H1 (cell line): Measurements from ENCODE around the gene SMYD5. TPM values are rescaled to one million over a fixed set of nuclear protein-coding genes. Genes with fewer than 3 reads are reported as not detected.

Experiments
- CTCF ChIA-PET: fragments of 300-600 bp; sonication (Branson Sonifier 250); formaldehyde crosslinking; loops from one replicate; lab custom pipeline; 2021; ENCODE audit not compliant: partially characterized antibody; lab: Charles Lee
- POLR2A ChIA-PET: fragments of 300-600 bp; sonication (Branson Sonifier 250); formaldehyde crosslinking; loops from one replicate; lab custom pipeline; 2021; ENCODE audit warnings: inconsistent platforms; ENCODE audit not compliant: partially characterized antibody; lab: Charles Lee
- DNase-seq, 2 experiments: peaks; one replicate each; pipeline versions ENCODE4 v3.0.0 to v3.0.0-alpha.2; 2010 to 2022; ENCODE audit warnings: low spot score in 2 of 2, low read depth in 1 of 2, mixed read lengths in 1 of 2
- FAIRE-seq: peaks from 2 replicates; lab custom pipeline; 2011; peaks lifted over from hg19 to GRCh38; lab: Jason Lieb, UNC
- H2AFZ ChIP-seq: 2 replicates; pipeline ENCODE4 v1.8.1; 2012; ENCODE audit warnings: low read length, inconsistent platforms
- H2AK5ac ChIP-seq: 2 replicates; pipeline ENCODE4 v1.6.1; 2013; ENCODE audit warnings: low read depth, low read length
- H2BK120ac ChIP-seq: replicated peaks from 2 replicates; pipeline ENCODE3; 2013; ENCODE audit warnings: low read depth, low read length, inconsistent platforms
- H2BK12ac ChIP-seq: 2 replicates; pipeline ENCODE4 v1.6.1; 2013; ENCODE audit warnings: low read depth, low read length
- H2BK15ac ChIP-seq: 2 replicates; pipeline ENCODE4 v1.6.1; 2013; ENCODE audit warnings: low read length
- H2BK20ac ChIP-seq: 2 replicates; pipeline ENCODE4 v1.6.1; 2013; ENCODE audit warnings: low read length
- H2BK5ac ChIP-seq: 2 replicates; pipeline ENCODE4 v1.6.1; 2013; ENCODE audit warnings: low read depth, low read length
- H3K14ac ChIP-seq: 2 replicates; pipeline ENCODE4 v1.6.1; 2013; ENCODE audit warnings: inconsistent platforms; ENCODE audit not compliant: insufficient read length
- H3K18ac ChIP-seq: 2 replicates; pipeline ENCODE4 v1.6.1; 2013; ENCODE audit warnings: low read length; ENCODE audit errors: extremely low read depth
- H3K23ac ChIP-seq: 2 replicates; pipeline ENCODE4 v1.6.1; 2013; ENCODE audit warnings: inconsistent platforms; ENCODE audit not compliant: insufficient read length
- H3K23me2 ChIP-seq: 2 replicates; pipeline ENCODE4 v1.6.1; 2013; ENCODE audit warnings: low read depth, low read length
- H3K27ac ChIP-seq: 2 replicates; pipeline ENCODE4 v1.6.1; 2011; ENCODE audit warnings: low read depth, low read length, inconsistent platforms
- H3K27me3 ChIP-seq, 4 experiments: replicated peaks in 1 of 4; 1 replicate in 1 of 4; 2 replicates in 3 of 4; pipeline versions ENCODE4 v1.6.1 to v1.8.1; 2011 to 2013; ENCODE audit warnings: low read length in 3 of 4, mild to moderate bottlenecking in 3 of 4, inconsistent platforms in 2 of 4, mixed read lengths in 2 of 4, moderate library complexity in 1 of 4; ENCODE audit not compliant: control insufficient read depth in 3 of 4, insufficient read depth in 3 of 4; ENCODE audit errors: extremely low read depth in 1 of 4
- H3K36me3 ChIP-seq, 4 experiments: 2 replicates each; pipeline versions ENCODE4 v1.6.1 to v1.8.1; 2011 to 2013; ENCODE audit warnings: mild to moderate bottlenecking in 4 of 4, low read length in 3 of 4, moderate library complexity in 2 of 4, control low read depth in 1 of 4, inconsistent platforms in 1 of 4; ENCODE audit not compliant: insufficient read depth in 4 of 4, control insufficient read depth in 2 of 4
- H3K4ac ChIP-seq: replicated peaks from 2 replicates; pipeline ENCODE3; 2013; ENCODE audit warnings: low read length, low read depth, mixed read lengths, inconsistent platforms; ENCODE audit not compliant: insufficient read length
- H3K4me1 ChIP-seq, 4 experiments: replicated peaks in 1 of 4; 1 replicate in 1 of 4; 2 replicates in 3 of 4; pipeline versions ENCODE4 v1.6.1 to v1.8.1; 2011 to 2013; ENCODE audit warnings: low read length in 3 of 4, inconsistent platforms in 2 of 4, mixed read lengths in 1 of 4; ENCODE audit not compliant: insufficient read depth in 4 of 4, control insufficient read depth in 3 of 4
- H3K4me2 ChIP-seq, 2 experiments: 2 replicates each; pipeline versions ENCODE4 v1.6.1 to v1.8.1; 2011 to 2013; ENCODE audit warnings: low read depth in 2 of 2, low read length in 2 of 2, control low read depth in 1 of 2, inconsistent platforms in 1 of 2, mild to moderate bottlenecking in 1 of 2; ENCODE audit not compliant: insufficient read depth in 1 of 2
- H3K4me3 ChIP-seq, 4 experiments: fragments of 200-600, 300-600 bp in 1 of 4; sonication (generic), shearing (Covaris generic), sonication (Bioruptor Twin) in 1 of 4; 2 replicates each; pipeline versions ENCODE4 v1.5.1 to v1.8.1; 2011 to 2016; ENCODE audit warnings: low read length in 4 of 4, low read depth in 3 of 4, control low read depth in 2 of 4, inconsistent platforms in 2 of 4, mild to moderate bottlenecking in 2 of 4, mixed read lengths in 1 of 4, moderate library complexity in 1 of 4; ENCODE audit not compliant: insufficient read depth in 2 of 4; ENCODE audit errors: extremely low read depth in 1 of 4
- H3K56ac ChIP-seq: replicated peaks from 2 replicates; pipeline ENCODE3; 2013; ENCODE audit warnings: low read depth, mild to moderate bottlenecking, mixed read lengths, low read length, inconsistent platforms; ENCODE audit not compliant: insufficient read length
- H3K79me1 ChIP-seq: 2 replicates; pipeline ENCODE4 v1.6.1; 2013; ENCODE audit warnings: low read depth, low read length, control low read depth
- H3K79me2 ChIP-seq, 2 experiments: 2 replicates each; pipeline versions ENCODE4 v1.6.1 to v1.8.1; 2012 to 2013; ENCODE audit warnings: low read length in 2 of 2, mild to moderate bottlenecking in 2 of 2, inconsistent platforms in 1 of 2; ENCODE audit not compliant: insufficient read depth in 2 of 2, control insufficient read depth in 1 of 2
- H3K9ac ChIP-seq, 4 experiments: replicated peaks in 1 of 4; 1 replicate in 1 of 4; 2 replicates in 3 of 4; pipeline versions ENCODE4 v1.6.1 to v1.8.1; 2011 to 2013; ENCODE audit warnings: low read depth in 3 of 4, low read length in 3 of 4, control low read depth in 2 of 4, mild to moderate bottlenecking in 2 of 4, moderate library complexity in 2 of 4, inconsistent platforms in 1 of 4; ENCODE audit errors: extremely low read depth in 1 of 4
- H3K9me3 ChIP-seq, 2 experiments: 2 replicates each; pipeline versions ENCODE4 v1.6.1 to v1.8.1; 2012 to 2013; ENCODE audit warnings: mild to moderate bottlenecking in 2 of 2, moderate library complexity in 2 of 2, control low read depth in 1 of 2, inconsistent platforms in 1 of 2, low read depth in 1 of 2, low read length in 1 of 2, mixed read lengths in 1 of 2; ENCODE audit not compliant: insufficient read depth in 2 of 2
- H4K20me1 ChIP-seq, 2 experiments: replicated peaks in 1 of 2; 2 replicates each; pipeline versions ENCODE3 to v1.8.1; 2011 to 2013; ENCODE audit warnings: inconsistent platforms in 2 of 2, low read length in 2 of 2, mild to moderate bottlenecking in 1 of 2; ENCODE audit not compliant: insufficient read depth in 2 of 2, control insufficient read depth in 1 of 2
- H4K5ac ChIP-seq: 2 replicates; pipeline ENCODE4 v1.6.1; 2013; ENCODE audit warnings: low read length, low read depth, mixed read lengths, inconsistent platforms; ENCODE audit not compliant: insufficient read length
- H4K8ac ChIP-seq: 2 replicates; pipeline ENCODE4 v1.8.0; 2013; ENCODE audit warnings: mild to moderate bottlenecking, moderate library complexity, low read length, inconsistent platforms; ENCODE audit not compliant: insufficient read depth; ENCODE audit errors: extremely low read depth
- H4K91ac ChIP-seq: replicated peaks from 2 replicates; pipeline ENCODE3; 2013; ENCODE audit warnings: low read length, mixed read lengths, inconsistent platforms; ENCODE audit not compliant: insufficient read length
- BCL11A ChIP-seq, 2 experiments: IDR thresholded peaks; one replicate each; pipeline ENCODE4 v1.6.1; 2011; ENCODE audit warnings: low read depth in 2 of 2, low read length in 2 of 2, mild to moderate bottlenecking in 2 of 2
- EP300 ChIP-seq, 2 experiments: IDR thresholded peaks; 1 replicate in 1 of 2; 2 replicates in 1 of 2; pipeline ENCODE4 v1.6.1; 2011 to 2012; ENCODE audit warnings: low read depth in 2 of 2, low read length in 2 of 2, mild to moderate bottlenecking in 2 of 2, borderline replicate concordance in 1 of 2, inconsistent platforms in 1 of 2, moderate library complexity in 1 of 2
- FOSL1 ChIP-seq: IDR thresholded peaks from 2 replicates; pipeline ENCODE4 v1.6.1; 2011; ENCODE audit warnings: mild to moderate bottlenecking, low read depth, low read length, moderate library complexity; ENCODE audit not compliant: insufficient read depth
- KDM4A ChIP-seq: IDR thresholded peaks from one replicate; pipeline ENCODE4 v1.7.1; 2012; ENCODE audit warnings: low read depth, mild to moderate bottlenecking, moderate library complexity, low read length, inconsistent platforms; ENCODE audit not compliant: severe bottlenecking
- POLR2A ChIP-seq, 2 experiments: IDR thresholded peaks; 1 replicate in 1 of 2; 2 replicates in 1 of 2; pipeline ENCODE4 v1.6.1; 2011; ENCODE audit warnings: low read depth in 2 of 2, low read length in 2 of 2, mild to moderate bottlenecking in 2 of 2; ENCODE audit errors: control extremely low read depth in 1 of 2
- RNF2 ChIP-seq: fragments of 200-900, 300-1000 bp; sonication (generic); IDR thresholded peaks from 2 replicates; pipeline ENCODE4 v1.7.1; 2016; ENCODE audit warnings: borderline replicate concordance, low read depth, mild to moderate bottlenecking, antibody characterized with exemption, low read length; ENCODE audit not compliant: poor library complexity, severe bottlenecking; ENCODE audit errors: missing control alignments
- SP1 ChIP-seq: IDR thresholded peaks from 2 replicates; pipeline ENCODE4 v1.6.1; 2011; ENCODE audit warnings: low read depth, low read length
- TAF7 ChIP-seq: optimal IDR thresholded peaks from 2 replicates; pipeline ENCODE3; 2011; ENCODE audit warnings: low read depth, mild to moderate bottlenecking, inconsistent platforms, low read length, moderate library complexity, borderline replicate concordance
- YY1 ChIP-seq: IDR thresholded peaks from 2 replicates; pipeline ENCODE4 v1.6.1; 2011; ENCODE audit warnings: low read depth, mild to moderate bottlenecking, low read length
- WGBS, 2 experiments: shearing (Covaris generic) in 1 of 2; methylation state at CpG; one replicate each; pipeline versions ENCODE4 v1.1.6 to v1.1.7; 2013 to 2015; ENCODE audit warnings: low lambda C conversion rate in 2 of 2, mixed read lengths in 2 of 2, inconsistent platforms in 1 of 2, low coverage in 1 of 2, missing lambda C conversion rate in 1 of 2; ENCODE audit not compliant: insufficient replicate concordance in 2 of 2, insufficient coverage in 1 of 2, insufficient read length in 1 of 2; ENCODE audit errors: extremely low coverage in 1 of 2, missing lambda C conversion rate in 1 of 2; 5-methylcytosine and 5-hydroxymethylcytosine counted together
- polyA plus RNA-seq, 7 experiments: library from polyadenylated mRNA; depleted of rRNA in 3 of 7; stranded (reverse) in 5 of 7; unstranded in 2 of 7; fragments of >200 nt in 5 of 7; fragments of 200-250 nt in 2 of 7; gene quantifications; 1 replicate in 5 of 7; 2 replicates in 1 of 7; 4 replicates in 1 of 7; pipeline versions ENCODE4 v1.2.1 to v1.2.3, GENCODE V29; 2011 to 2013; ENCODE audit warnings: missing spikeins in 2 of 7, mixed read lengths in 2 of 7
- total RNA-seq: library from RNA; stranded (reverse); fragmentation: NEBNext Ultra II Directional; extraction: Animal tissue kit (Norgen Biotek cat#: 25700); gene quantifications from 2 replicates; pipeline ENCODE4 v1.2.1, GENCODE V29; 2021

Gene SMYD5
- total and polyA plus RNA-seq, 2 of the 8 experiments (the other 6 are each of a cell fraction or from before 2014, with no cell fraction given), result 35.2 to 56.7 TPM

DNA sequence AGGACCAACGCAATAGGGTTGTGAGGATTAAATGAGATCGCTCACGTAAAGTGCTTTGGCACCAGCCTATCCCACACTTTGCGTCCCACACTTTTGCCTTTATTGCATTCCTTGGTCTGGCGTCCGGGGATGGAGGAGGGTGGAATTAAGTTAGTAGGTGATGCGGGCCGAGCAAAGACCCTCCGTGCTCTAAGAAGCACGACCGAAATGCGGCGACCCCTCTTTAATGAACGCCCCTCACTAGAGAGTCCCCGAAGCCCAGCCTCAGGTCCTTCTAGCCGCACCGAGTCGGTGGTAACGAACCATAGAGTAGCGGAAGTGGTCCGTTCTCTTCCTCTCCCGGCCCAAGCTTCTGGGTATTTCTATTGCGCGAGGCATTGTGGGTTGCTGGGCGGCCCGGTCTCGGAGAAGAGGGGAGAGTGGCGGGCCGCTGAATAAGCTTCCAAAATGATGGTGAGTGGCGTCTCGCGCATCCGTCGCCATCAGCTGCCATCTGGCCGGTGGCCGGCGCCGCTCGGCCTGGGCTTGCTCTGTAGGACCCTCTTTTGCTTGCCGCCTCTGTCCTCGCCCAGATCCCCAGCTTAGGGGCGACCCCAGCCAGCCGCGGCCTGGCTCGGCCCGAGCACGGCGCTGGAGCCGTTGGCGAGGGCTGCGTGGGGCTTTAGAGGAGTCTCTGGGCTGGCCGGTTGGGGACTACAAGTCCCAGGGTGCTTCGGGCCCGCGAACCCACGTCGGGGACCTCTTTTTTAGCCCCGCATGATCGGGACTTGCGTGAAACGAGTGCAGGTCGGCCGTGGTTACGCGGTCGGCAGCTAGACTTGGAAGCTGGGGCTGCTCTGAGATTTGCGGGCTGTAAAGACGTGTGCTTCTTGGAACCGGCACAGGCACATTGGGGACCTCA is 20.1 kb downstream of the SMYD5 start, which contains the start of gene CCT7:
Gene CCT7, plus strand, starts transcription at position 377 of the 901 bp plus-strand sequence. Its CDS starts 71 bp downstream, at position 448.
- Histone ChIP-seq H4K91ac (peak within 1 kb of the TSS; percentile 38), H3K4me3 (peak within 1 kb of the TSS; percentile 82 to 93 (median 88)), H3K79me1 (peaks cover 8% of the 10 kb centered on the region), H4K5ac (peak within 1 kb of the TSS; percentile 40), H3K9me3 (no peaks in the 10 kb centered on the region), H2AFZ (peak within 1 kb of the TSS; percentile 82; the same call in 1 of the 2 replicates), H2BK15ac (no peak within 1 kb of the TSS; the same call in 1 of the 2 replicates), H2BK5ac (peak within 1 kb of the TSS; percentile 91), H3K27me3 (no peaks in the 10 kb centered on the region; a peak in 2 of 7 replicates), H3K14ac (no peak within 1 kb of the TSS), H3K9ac (peak within 1 kb of the TSS; percentile 94 to 97 (median 95)), H3K4ac (no peak within 1 kb of the TSS), H4K20me1 (peaks cover 9 to 26% of the 10 kb centered on the region in 2 experiments), H4K8ac (peak within 1 kb of the TSS; percentile 96; the same call in 1 of the 2 replicates), H3K23ac (no peak within 1 kb of the TSS), H2BK12ac (peak within 1 kb of the TSS; percentile 28; the same call in 1 of the 2 replicates), H3K56ac (peak within 1 kb of the TSS; percentile 16), H2BK120ac (no peak within 1 kb of the TSS), H3K4me2 (peak within 1 kb of the TSS; percentile 94 to 99), H3K23me2 (peaks cover 21% of the 10 kb centered on the region), H2BK20ac (no peak within 1 kb of the TSS), H3K18ac (peak within 1 kb of the TSS; percentile 52), H3K79me2 (peaks cover 46 to 51% of the 10 kb centered on the region in 2 experiments), H2AK5ac (no peak within 1 kb of the TSS; the same call in 1 of the 2 replicates), H3K27ac (peak within 1 kb of the TSS; percentile 89), H3K4me1 (peaks cover 10 to 21% (median 16%) of the 10 kb centered on the region in 4 experiments; a peak in 6 of 7 replicates), H3K36me3 (peaks cover 0 to 8% (median 5%) of the 10 kb centered on the region in 4 experiments; a peak in 5 of 8 replicates)
- POLR2A ChIA-PET, result interaction anchor here (0.6 to 8.8 kb wide), 25 partner anchors 11 to 1472 kb away, joined by 3 to 113 read pairs (median 4); partner anchors contain the start of genes EGR4, FBXO41, NOTO and RAB11FIP5
- CTCF ChIA-PET, result interaction anchor here (0.6 to 10.2 kb wide), 5 partner anchors 12 to 57 kb away, joined by 3 to 51 read pairs (median 19); partner anchors contain the start of gene SMYD5
- no peak for FAIRE-seq
- 1% methylated on average over 66 of the region's 69 CpGs; no CpG with 5 or more reads in 1 of the 2 experiments for WGBS, 2 experiments
- peak in 1 of 2 experiments; percentile 84 for DNase-seq
- TF ChIP-seq POLR2A (IDR thresholded peaks at IDR 0.05; ENCODE audit: control extremely low read depth in 1 of 2, low read depth in 2 of 2, low read length in 2 of 2) (peak; percentile 94 to 98), RNF2 (no peak), KDM4A (peak; percentile 68), SP1 (peak; percentile 55; the same call in 1 of the 2 replicates), BCL11A (IDR thresholded peaks at IDR 0.05; ENCODE audit: low read depth in 2 of 2, low read length in 2 of 2) (no peak), TAF7 (peak; percentile 92), YY1 (0 out of 2 replicates have a peak, but pooled peaks have one; percentile 40), EP300 (IDR thresholded peaks at IDR 0.05; ENCODE audit: borderline replicate concordance in 1 of 2, low read depth in 2 of 2, low read length in 2 of 2) (peak in 1 of 2 experiments; percentile 43; a peak in 1 of 3 replicates), FOSL1 (no peak)
